Fibroblast of peridontal ligament (primary cell): Measurements from ENCODE around the gene ZBTB48.

Source experiments
- DNase-seq: peaks from one replicate; pipeline ENCODE4 v3.0.0-alpha.2; 2010; ENCODE audit errors: extremely low read depth

ZBTB48 gene

DNA sequence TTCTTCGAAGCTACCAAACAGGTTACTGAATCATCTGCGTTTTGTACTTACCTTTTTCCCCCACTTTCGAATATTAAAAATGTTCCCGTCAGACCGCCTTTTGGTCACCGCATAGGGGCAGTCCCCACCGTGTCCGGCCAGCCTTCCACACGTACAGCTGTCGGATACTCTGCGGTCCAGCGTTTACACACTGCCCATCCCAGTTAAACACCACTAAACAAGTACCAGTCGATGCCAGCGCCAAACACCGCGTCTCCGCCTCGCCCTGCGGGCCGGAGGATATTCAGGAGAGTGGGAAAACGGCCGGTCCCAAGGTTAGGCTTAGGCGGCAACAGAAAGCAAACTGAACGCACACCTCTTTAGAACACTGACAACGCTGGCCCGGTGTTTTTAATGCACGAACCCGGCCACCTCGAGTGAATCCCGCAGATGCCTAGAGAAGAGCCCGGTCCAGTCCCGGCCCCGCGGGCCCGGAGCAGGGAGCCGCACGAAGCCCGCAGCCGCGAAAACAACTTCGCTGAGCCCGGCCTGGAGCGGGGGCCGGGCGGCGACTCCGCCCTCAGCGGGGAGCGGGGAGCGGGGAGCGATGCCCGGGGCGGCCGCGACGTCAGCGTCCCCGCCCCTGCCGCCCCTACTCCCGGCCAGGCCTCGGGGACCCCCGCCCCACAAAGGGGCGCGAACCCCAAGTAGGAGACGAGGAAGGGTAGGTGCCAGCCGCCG lies 33.0 kb downstream of the ZBTB48 start:
- DNase-seq, result peak; percentile 36

- DNase-seq, result peak; percentile 98
Observed at GRCh38 chr1:6613361-6614018, 33.7 kb downstream of the ZBTB48 start, which contains the start of gene PHF13. PHF13 (plus strand) TSS chr1:6613731; CDS start chr1:6614067, 336 bp downstream.

GRCh38 chr1:6614019-6614928 lies 34.5 kb downstream of the ZBTB48 start:
- no peak for DNase-seq

GRCh38 chr1:6614929-6615785 lies 35.4 kb downstream of the ZBTB48 start:
- DNase-seq, result peak; percentile 12

- no peak for DNase-seq
Observed at GRCh38 chr1:6619045-6619444, 39.3 kb downstream of the ZBTB48 start.

- DNase-seq, result no peak
Observed at GRCh38 chr1:6621429-6622391, 41.9 kb downstream of the ZBTB48 start.

DNA sequence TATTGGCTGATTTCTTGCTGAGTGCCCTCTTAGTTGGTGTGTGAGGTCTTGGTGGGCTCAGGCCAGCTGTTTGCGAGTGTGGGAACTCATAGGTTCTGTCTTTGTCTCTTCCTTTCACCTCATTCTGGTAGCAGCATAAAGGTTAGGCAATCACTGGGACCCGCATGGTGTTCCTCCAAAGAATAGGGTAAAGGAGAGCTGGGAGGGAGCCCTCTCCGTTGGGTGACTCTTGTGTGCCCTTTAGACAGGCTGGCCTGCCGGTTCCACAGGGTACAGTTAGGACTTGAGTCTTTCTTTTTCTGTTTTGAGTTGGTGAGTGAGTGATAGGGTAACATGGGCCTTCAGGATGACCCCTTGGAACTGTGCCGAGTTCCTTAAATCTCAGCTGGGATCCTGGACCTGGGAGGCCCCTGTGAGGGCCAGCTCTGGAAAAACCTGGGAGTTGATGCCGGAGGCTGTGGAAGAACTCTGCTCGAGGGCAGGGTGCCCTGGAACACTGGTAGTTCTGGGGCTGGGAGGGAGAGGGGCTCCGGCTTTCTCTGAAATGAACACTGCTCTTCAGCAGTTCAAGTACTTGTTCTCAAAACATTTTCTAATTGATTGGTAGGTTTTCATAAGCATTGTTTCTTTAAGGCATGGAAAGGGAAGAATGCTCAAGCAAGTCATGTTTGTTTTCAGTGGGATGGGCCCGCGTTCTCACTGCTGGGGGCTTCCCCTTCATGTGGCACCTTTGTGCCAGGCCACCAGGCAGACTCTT lies 42.8 kb downstream of the ZBTB48 start:
- no peak for DNase-seq

DNA sequence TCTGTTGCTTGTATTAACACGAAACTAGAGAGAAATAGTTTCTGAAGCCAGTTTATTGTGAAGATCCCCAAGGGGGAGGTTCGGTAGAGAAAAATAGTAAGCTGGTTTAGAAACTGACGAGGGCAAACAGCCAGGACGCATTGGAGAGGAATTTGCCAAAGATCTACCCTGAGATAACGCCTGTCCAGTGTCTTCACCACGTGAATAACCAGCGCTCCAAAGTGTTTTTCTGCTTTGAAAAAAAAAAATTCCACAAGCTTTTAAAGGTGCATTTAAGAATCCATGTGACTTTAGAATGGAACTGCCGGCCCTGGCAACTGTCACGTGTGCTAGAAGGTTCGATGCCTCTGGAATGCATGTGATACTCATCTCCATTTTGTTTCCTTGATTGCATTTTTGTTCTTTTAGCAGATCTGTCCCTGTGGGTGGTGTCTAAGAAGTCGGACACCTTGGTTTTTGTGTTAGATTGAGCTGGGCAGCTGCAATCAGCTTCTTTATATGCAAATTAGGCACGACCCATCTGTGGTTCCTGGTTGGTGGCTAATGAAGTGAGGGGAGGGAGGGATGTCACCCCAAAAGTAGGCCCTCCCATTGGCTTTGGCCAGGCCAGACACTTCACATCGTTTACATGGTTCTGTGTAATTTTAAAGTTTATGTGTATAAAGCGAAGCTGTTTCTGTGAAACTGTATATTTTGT lies 43.6 kb downstream of the ZBTB48 start:
- no peak for DNase-seq

- peak; percentile 86 for DNase-seq
Observed at GRCh38 chr1:6624710-6625583, 45.2 kb downstream of the ZBTB48 start, which contains the start of gene THAP3. THAP3 (plus strand) TSS chr1:6624868; CDS start chr1:6625219, 351 bp downstream.

- peak; percentile 86 for DNase-seq
Observed at GRCh38 chr1:6625584-6626149, 45.9 kb downstream of the ZBTB48 start.

- no peak for DNase-seq
Observed at GRCh38 chr1:6627031-6627430, 47.2 kb downstream of the ZBTB48 start.

DNA sequence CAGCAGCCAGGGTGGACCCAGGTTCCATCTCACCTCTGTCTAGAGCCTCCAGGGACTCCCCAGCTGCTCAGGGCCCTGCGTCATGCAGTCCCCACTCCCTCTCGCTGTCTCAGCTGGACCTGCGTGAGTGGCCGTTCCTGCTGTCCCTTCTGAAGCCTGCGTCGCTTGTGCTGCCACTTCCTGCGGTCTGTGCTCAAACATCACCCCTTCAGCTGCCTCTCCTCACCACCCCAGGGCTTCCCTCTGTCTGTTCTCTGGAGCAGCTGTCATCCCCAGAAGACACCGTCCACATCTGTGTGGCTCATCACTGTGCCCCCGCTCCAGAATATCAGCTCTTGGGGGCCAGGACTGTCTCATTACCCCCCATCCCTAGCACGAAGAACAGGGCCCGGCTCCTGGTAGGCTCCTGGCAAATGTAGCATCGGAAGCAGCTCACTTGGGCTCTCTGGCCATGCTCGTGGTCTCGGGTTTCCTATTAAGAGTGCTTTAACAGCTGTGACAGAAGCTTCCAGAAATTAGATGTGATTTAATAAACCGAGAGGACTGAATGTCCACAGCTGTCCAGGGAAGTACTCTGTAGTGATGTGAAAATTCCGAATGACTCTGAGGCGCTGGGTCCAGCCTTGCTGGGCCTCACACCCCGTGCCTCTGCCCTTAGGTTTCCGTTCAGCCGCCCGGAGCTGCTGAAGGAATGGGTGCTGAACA lies 48.2 kb downstream of the ZBTB48 start:
- no peak for DNase-seq

DNA sequence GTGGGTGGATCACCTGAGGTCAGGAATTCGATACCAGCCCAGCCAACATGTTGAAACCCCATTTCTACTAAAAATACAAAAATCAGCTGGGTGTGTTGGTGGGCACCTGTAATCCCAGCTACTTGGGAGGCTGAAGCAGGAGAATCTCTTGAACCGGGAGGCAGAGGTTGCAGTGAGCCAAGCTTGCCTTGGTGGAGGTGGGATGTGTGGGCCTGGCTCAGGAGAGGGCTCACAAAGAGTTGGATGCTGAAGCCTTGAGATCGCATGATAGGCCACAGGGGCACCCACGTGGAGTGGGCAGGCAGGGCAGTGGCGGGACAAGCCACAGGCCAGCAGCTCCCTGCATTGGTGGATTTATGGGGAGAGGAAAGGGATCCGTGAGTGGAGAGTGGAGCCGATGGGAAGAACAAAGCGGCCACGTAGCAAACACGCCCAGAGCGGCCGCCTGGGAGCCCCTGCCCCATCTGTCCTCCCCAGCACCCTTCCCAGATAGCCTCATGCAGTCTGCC lies 49.2 kb downstream of the ZBTB48 start:
- no peak for DNase-seq

GRCh38 chr1:6630027-6630426 lies 50.2 kb downstream of the ZBTB48 start:
- no peak for DNase-seq

DNA sequence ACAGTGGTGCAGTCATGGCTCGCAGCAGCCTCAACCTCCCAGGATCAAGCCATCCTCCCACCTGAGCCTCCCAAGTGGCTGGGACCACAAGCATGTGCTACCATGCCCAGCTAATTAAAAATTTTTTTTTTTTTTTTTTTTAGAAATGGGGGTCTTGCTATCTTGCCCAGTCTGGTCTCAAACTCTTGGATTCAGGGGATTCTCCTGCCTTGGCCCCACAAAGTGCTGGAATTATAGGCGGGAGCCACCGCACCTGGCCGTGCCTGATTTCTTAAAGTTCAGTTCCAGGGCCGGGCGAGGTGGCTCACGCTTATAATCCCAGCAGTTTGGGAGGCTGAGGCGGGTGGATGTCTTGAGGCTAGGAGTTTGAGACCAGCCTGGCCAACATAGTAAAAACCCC lies 51.3 kb downstream of the ZBTB48 start:
- DNase-seq, result no peak
